NCI-H2107 treated with DMSO at 0.1 percent for 48 hours (cell line): ENCODE measurements around the gene DEUP1.
"Not testable (repeated sequence)": the region's sequence is repeated elsewhere in the genome, so short reads cannot be mapped to it uniquely, and the experiment has no call there.

ENCODE experiments used
- DNase-seq: peaks from one replicate; lab custom pipeline; 2025; ENCODE audit not compliant: unreplicated experiment; lab: John Stamatoyannopoulos, UW

The DEUP1 gene

GRCh38 chr11:93359396-93359795 lies 28.9 kb downstream of the DEUP1 start:
- no peak for DNase-seq

DNA sequence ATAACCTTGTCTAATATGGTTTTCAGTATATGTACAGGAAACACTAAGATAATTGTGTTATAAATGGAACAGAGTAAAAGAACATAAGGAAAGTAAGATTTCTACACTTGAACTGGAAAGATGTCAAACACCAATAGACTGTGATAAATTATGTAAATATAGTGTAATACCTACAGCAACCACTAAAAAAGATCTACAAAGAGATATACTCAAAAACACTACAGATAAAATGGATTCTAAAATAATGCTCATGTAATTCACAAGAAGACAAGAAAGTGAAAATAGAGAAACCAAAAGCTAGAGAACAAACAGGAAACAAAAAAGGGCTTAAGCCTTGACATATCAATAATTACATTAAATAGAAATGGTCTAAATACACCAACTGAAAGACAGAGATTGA lies 30.9 kb downstream of the DEUP1 start:
- DNase-seq, result no peak

DNA sequence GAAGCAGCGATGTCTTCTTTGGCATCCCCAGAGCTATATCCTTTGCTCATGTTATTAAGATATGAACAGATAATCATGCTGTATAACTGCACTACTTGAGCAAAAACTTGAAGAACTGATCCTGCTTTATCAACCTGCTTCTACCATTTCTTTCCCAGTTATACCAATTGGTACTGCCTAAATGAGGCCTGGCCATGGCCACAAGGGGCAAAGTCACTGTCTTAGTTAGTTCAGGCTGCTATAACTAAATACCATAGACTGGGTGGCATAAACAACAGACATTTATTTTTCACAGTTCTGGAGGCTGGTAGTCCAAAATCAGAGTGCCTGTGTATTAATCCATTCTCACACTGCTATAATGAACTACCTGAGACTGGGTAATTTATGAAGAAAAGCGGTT lies 37.5 kb downstream of the DEUP1 start:
- no peak for DNase-seq

DNA sequence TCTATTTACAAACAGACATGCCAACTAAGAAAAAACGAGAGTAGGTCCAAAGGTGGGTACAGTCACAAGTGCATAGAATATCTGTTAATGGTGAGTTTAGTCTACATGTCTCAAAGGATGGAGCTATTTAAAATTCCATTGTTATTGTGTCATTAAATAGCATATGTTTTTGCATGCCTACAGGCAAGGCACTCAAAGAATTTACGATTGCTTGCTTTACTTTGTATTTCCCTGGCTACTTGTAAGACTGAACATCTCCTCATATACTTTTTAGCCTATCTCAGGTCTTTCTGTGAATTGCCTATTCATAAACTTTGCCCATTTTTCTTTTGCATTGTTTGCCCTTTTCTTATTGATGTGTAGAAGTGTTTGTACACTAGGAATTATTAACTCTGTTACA lies 39.7 kb downstream of the DEUP1 start:
- no peak for DNase-seq

DNA sequence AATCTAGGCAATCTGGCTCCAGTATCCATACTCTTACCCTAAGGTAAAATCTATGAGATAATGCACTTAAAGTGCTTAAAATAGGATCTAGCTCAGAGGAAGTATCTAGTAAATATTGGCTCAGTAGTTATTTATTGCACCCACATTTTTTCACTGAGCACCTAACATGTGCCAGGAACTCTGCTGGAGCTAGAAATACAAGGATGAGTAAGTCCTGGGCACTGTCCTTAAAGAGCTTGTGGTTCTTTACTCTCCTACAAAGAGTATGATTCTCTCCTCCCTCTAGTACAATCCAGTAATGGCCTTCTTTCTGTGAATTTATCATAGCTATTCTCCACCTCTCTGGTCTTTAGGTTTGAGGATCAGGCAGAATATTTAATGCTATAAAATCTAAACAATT lies 59.2 kb downstream of the DEUP1 start:
- no peak for DNase-seq

GRCh38 chr11:93392867-93393266 lies 62.3 kb downstream of the DEUP1 start:
- DNase-seq, result no peak

DNA sequence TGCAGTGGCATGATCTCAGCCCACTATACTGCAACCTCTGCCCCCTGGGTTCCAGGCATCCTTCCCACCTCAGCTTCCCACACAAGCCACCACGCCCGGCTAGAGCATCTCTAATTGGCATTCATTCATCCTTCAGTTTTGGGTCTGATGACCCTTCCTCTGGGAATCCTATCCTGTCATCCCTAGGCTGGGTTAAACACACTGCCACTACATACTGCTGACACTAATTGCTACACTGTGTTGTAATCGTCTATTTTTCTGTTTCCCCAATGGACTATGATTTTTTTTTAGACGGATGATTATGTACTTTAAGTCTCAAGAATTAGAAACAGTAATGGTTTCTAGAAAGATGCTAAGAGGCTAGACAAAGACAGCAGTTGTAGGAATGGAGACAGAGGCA lies 62.8 kb downstream of the DEUP1 start:
- DNase-seq, result no peak

DNA sequence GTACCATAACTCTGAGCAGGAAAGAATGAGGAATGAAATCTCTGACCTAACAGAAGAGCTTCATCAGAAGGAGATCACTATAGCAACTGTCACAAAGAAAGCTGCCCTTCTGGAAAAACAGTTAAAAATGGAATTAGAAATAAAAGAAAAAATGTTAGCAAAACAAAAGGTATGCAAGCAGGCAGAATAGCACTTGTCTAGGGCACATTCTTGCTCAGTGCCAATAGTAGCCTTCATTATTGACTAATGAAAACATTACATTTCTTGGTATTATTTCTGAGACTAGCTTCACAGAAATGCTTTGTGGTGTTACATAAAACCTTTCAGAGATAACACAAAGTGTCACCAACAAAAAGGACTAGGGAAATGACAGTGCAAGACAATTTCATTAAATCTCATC lies 63.9 kb downstream of the DEUP1 start:
- DNase-seq, result no peak

DNA sequence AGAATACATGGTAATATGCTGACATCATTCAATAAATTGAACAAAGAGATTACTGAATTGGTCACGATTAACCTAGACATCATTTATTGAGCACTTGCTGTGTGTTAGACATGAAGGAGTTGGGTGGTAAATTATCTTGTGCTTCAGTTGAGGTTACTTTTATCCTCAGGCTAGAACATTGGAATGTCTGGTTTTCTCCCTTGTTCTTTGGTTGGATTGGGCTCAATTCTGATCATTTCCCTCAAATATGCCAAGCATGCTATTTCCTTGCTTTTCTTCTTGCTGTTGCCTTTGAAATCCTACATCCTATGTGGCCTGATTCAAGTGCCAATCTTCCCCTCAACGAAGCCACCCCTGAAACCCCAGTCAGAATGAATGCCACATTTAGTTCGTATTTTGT lies 65.8 kb downstream of the DEUP1 start:
- DNase-seq, result no peak

GRCh38 chr11:93403930-93404329 lies 73.4 kb downstream of the DEUP1 start:
- DNase-seq, result no peak

- DNase-seq, result no peak
These were observed 77.3 kb downstream of the DEUP1 start for GRCh38 chr11:93407777-93408401.

DNA sequence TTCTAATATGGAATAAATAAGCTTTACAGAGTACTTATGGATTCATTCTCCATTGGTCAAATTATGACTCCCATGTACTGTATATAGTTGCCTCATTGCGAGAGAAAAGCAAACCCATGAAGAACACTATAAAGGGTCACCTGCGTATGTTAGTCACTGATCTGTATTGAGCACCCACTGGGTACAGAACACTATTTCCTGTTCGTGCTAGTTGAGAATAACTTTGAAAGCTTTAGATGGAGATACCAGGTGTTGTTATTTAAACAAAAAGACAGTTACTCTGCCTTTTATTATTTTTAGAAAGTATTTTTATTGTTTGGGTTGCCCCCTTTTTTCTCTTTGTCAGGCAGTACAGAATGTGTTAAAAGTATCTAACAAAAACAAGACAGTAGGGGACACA lies 79.9 kb downstream of the DEUP1 start:
- no peak for DNase-seq

GRCh38 chr11:93411705-93412104 lies 81.2 kb downstream of the DEUP1 start:
- peak; percentile 21 for DNase-seq

DNA sequence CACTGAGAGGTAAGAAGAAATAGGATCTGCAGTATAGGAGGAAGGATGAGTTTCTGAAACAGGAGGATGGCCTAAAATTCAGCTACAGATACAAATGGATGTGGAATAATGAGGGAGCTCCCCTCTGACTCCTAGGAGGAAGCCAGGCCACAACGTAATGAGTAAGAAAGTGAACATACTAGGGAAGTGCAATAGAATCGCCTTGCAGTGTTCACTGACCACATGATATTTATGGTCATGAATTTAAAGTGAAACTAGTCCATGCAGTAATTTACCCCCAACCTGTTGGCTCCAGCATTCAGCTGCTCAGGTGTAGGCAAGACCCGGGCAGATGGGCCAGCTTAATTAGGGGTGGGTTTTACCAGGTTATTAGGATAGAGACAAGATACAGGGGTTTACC lies 101.7 kb downstream of the DEUP1 start:
- no peak for DNase-seq

GRCh38 chr11:93443232-93443631 lies 112.7 kb downstream of the DEUP1 start:
- DNase-seq, result not testable (repeated sequence)

DNA sequence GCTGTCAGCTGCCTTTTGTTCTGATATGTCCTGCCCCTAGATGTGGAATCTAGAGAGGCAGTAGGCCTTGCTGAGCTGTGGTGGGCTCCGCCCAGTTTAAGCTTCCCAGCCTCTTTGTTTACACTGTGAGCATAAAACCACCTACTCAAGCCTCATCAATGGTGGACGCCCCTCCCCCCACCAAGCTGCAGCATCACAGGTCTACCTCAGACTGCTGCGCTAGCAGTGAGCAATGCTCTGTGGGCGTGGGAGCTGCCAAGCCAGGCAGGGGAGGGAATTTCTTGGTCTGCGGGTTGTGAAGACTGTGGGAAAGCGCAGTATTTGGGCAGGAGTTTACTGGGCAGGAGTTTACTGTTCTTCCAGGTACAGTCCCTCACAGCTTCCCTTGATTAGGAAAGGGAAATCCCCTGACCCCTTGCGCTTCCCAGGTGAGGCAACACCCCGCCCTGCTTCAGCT lies 114.1 kb downstream of the DEUP1 start:
- DNase-seq, result peak; percentile 53

- DNase-seq, result no peak
These were observed 127.7 kb downstream of the DEUP1 start for GRCh38 chr11:93458286-93458685.

DNA sequence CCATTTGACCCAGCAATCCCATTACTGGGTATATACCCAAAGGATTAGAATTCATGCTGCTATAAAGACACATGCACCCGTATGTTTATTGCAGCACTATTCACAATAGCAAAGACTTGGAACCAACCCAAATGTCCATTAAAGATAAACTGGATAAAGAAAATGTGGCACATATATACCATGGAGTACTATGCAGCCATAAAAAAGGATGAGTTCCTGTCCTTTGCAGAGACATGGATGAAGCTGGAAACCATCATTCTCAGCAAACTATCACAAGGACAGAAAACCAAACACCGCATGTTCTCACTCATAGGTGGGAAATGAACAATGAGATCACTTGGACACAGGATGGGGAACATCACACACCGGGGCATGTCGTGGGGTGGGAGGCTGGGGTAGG lies 133.1 kb downstream of the DEUP1 start:
- not testable (repeated sequence) for DNase-seq

DNA sequence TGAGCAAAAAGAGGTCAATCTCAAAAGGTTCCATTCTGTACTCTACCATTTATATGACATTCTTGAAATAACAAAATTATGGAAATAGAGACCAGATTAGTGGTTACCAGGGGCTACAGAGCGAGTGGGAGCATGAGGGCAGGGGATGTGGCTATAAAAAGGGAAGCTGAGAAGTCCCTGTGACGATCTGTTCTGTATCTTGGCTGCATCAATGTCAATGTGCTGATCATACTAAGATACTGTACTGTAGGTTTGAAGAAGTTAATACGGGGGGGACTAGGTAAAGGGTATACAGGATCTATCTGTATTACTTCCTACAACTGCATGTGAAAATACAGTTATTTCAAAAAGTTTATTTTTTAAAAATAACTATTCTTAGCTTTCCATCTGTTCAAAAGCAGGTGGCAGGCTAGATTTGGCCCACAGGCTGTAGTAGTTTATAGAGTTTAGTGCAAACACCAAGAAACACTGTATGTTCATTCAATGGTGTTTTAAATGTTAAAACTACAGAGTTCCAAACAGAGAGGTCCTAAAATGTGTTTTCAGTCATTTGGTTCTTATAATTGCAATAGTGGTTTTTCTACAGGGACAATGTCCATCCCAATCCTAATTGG lies 134.5 kb downstream of the DEUP1 start:
- DNase-seq, result no peak

DNA sequence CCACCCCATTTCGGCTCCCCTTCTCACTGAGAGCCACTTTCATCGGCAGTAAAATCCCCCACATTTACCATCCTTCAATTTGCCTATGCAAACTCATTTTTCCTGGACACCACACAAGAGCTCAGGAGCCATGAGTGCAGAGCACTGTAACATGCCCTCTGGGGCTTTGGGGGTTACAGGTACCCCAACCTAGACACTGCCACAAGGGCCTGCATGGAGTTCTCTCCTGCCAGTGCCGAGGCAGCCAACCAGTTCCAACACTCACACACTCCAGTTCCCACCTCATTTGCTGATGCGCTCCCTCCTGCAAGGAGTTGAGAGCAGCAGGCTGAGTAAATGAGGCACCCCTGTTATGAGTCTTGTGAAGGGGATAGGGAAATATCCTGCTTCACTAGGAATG lies 136.5 kb downstream of the DEUP1 start:
- no peak for DNase-seq

DNA sequence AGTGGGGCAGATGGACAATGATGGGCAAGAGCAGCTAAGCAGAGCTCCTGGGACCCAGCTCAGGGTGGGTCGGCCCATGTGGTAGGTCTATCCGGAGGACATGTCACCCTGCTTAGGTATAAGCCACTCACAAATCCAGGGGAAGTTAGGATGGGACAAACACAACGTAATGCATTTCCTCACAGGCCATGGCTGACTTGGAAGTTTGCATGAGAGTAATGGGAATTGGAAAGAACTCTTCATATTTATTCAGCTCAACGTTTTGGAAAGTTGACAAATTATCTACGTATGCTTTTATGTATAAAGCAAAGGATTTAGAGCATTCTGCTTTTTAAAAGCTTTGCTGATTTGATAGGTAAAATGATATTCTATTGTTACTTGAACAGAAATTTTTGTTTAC lies 137.7 kb downstream of the DEUP1 start:
- DNase-seq, result no peak

DNA sequence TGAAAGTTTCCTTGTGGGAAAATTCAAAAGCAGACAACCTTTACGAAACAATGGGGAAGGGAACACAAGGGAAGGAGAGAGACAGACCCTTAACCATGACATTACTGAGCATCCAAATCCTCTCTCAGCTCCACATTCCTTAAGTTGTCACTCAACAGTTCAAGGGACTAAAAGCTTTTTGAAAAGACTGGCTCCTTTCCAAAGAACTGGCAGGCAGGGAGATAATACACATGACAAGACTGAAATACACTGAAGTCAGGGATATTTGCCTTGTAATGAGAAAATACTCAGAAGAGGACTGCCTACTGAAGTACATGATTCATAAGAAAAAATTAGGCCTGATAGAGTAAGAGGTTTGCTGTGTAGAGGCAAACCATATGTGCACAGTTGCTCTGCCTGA lies 143.6 kb downstream of the DEUP1 start:
- no peak for DNase-seq

- no peak for DNase-seq
These were observed 146.3 kb downstream of the DEUP1 start for GRCh38 chr11:93476796-93477195.
